GM21528 (cell line): ENCODE measurements around the gene NR3C1.

Experiments
- ATAC-seq: cut with Tn5 transposase; IDR thresholded peaks from one replicate; pipeline ENCODE4 v1.9.1; 2021; ENCODE audit warnings: mild to moderate bottlenecking, moderate library complexity; ENCODE audit not compliant: unreplicated experiment, low FRiP score

The NR3C1 gene

GRCh38 chr5:143244000-143244736, 159.3 kb downstream of the NR3C1 start:
- ATAC-seq = no peak

- no peak for ATAC-seq
Observed at GRCh38 chr5:143243103-143243502, 160.4 kb downstream of the NR3C1 start.

- no peak for ATAC-seq
Observed at GRCh38 chr5:143241892-143242291, 161.6 kb downstream of the NR3C1 start.

- no peak for ATAC-seq
Observed at GRCh38 chr5:143239882-143240518, 163.5 kb downstream of the NR3C1 start.

GRCh38 chr5:143238620-143239019, 164.9 kb downstream of the NR3C1 start:
- ATAC-seq = no peak

GRCh38 chr5:143237664-143238063, 165.8 kb downstream of the NR3C1 start:
- ATAC-seq = no peak

GRCh38 chr5:143236682-143237081, 166.8 kb downstream of the NR3C1 start:
- no peak for ATAC-seq

GRCh38 chr5:143235423-143235822, 168.1 kb downstream of the NR3C1 start:
- ATAC-seq = no peak

- no peak for ATAC-seq
Observed at GRCh38 chr5:143234162-143234842, 169.2 kb downstream of the NR3C1 start.

- no peak for ATAC-seq
Observed at GRCh38 chr5:143233031-143233430, 170.5 kb downstream of the NR3C1 start.

- ATAC-seq = no peak
Observed at GRCh38 chr5:143231973-143232812, 171.3 kb downstream of the NR3C1 start.

GRCh38 chr5:143231416-143231815, 172.1 kb downstream of the NR3C1 start:
- no peak for ATAC-seq

GRCh38 chr5:143230676-143230996, 172.8 kb downstream of the NR3C1 start:
- no peak for ATAC-seq

- ATAC-seq = peak; percentile 93
Observed at GRCh38 chr5:143229896-143230675, 173.4 kb downstream of the NR3C1 start.

- ATAC-seq = peak; percentile 50
Observed at GRCh38 chr5:143229426-143229895, 174.0 kb downstream of the NR3C1 start.

GRCh38 chr5:143228597-143229293, 174.7 kb downstream of the NR3C1 start:
- ATAC-seq = no peak
